ENCODE data around the gene MIX23.
"Not testable (repeated sequence)": the region's sequence is repeated elsewhere in the genome, so short reads cannot be mapped to it uniquely, and the experiment has no call there.

MIX23 gene

DNA sequence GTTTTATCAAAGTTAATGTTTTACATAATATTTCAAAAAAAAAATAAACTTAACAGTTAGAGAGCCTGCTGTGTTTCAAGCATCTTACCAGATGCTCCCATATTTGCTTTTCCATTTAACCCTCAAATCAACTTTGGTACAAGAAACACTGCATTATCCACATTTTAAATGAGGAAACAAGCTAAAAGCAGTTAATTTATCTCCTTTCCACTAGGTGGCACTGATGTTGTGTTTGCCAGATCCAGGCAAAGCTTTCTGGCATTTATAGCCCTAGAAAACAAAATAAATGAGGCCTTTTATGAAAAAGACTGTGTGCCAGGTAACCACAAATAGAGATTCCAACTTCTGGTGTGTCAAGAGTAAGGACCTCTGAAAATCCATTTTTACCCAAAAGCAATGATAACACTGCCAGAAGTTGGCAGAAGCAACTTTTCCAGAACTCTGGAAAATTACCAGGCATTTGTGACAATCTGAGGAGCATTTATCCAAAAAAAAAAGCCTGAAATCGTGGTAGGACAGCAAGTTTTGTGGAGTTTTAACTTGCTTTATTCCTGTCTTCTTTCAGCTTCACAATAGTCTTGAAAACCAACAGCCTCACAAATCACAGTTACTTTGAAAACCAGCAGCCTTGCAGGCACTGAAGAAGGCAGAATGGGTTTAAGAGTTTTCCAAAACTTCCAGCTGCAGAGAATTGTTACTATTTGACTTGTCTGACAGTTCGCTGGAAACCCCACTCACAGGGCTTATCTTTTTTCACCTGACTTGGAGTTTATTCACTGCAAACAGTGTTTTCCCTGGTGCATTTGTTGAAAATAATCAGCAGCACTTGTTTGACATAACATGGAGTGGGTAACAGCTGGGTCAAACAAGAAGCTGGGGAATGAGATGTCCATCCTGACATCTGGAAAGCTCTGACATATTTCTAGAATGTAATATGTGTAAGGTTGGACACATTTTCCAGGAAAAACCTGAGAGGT is 10.1 kb upstream of the MIX23 start:
- peak; percentile 39 for DNase-seq (ENCODE audit: low spot score)

- DNase-seq (ENCODE audit: low spot score): no peak
These were observed 8.8 kb upstream of the MIX23 start for GRCh38 chr3:122391681-122392446.

- no peak for DNase-seq (ENCODE audit: low spot score)
These were observed 7.6 kb upstream of the MIX23 start for GRCh38 chr3:122390665-122391064.

DNA sequence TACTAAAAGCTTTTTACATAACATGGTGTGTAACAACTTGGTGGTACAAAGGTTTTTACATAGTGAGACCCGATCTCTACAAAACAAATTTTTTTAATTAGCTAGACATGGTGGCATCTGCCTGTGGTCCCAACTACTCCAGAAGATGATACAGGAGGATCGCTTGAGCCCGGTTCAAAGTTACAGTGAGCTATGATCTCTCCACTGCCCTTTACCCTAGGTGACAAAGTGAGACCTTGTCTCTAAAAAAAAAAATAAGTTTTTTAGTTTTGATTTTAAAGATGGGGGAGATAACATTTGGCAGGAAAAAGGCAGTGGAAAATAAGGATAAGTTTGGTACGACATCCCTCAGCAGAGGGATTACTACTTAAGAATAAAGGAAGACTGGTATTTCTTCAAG is 6.9 kb upstream of the MIX23 start:
- DNase-seq (ENCODE audit: low spot score): no peak

DNA sequence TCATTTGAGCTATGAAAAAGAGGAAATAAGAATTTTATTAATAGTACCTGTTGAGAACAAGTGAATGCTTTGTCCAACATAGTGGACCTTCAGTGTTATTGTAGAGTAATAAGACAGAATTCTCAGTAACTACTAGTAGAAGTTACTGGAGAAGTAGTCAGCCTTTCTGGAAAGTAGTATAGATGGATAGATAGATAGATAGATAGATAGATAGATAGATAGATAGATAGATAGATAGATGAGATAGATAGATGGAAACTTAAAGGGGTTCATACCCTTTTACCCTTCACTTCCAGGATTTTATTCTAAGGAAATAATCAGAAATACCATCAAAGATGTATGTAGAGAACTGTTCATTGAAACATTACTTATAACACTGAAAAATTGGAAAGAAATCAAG is 6.2 kb upstream of the MIX23 start:
- DNase-seq (ENCODE audit: low spot score): no peak

DNA sequence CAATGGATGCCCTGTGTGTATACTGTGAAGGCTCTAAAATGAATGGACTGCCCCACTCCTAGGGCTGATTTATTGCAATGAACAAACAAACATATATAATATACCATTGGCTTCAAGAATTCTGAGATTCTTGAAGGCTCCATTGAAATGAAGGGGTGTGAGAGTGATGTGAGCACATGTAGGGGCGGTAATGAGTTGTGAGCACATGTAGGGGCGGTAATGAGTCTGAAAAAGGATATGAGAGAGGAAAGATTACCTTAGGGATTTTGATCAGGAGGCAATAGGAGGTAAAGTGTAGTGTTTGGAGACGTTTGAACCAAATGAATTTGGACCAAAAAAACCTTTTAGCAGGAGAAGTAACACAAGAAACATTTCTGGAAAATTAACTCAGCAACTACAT is 4.7 kb upstream of the MIX23 start:
- DNase-seq (ENCODE audit: low spot score): no peak

DNA sequence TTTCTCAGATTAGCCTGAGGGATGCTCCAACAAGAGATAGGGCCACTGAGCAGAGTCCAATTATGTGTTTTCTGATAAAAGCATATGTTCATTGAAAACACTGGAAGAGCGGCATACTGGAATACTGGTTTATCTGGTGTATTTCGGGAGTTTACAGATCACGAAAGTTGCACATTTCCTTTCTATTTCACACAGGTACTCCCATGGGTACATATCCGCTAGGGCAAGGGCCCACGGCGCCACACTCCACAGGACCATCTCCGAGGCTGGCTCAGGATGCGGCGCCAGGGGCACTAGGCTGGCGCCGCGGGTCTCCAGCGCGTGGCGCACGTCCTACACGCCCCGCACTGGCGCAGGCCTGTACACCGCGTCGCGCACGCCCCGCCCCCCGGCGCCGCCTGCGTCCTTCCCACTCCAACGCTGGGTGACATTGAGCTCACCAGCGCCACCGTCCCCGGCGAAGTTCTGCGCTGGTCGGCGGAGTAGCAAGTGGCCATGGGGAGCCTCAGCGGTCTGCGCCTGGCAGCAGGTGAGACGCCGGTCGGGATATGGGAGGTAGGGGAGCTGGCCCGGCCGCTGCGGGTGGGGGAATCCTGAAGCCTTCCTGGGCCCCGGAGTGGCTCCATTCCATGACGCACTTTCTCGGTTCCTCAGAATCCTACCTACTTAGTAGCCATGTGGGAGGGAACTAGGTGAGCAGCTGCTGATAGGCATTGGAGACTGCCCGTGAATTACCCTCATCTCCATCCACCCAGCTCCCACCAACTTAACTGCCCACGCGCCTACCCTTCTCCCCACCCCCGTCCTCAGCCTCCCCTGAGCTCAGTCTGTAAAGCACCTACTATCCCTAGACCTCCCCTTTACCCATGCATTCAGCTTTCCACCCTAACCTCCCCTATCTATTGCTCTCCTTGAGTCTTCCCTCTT is 1.0 kb upstream of the MIX23 start, which contains the start of gene FAM162A:
FAM162A (plus strand) TSS at position 412 of the 927 bp plus-strand sequence; CDS start at position 496, 84 bp downstream.
- DNase-seq (ENCODE audit: low spot score): peak; percentile 95

- no peak for DNase-seq (ENCODE audit: low spot score)
These were observed 5.1 kb downstream of the MIX23 start for GRCh38 chr3:122377975-122378374.

DNA sequence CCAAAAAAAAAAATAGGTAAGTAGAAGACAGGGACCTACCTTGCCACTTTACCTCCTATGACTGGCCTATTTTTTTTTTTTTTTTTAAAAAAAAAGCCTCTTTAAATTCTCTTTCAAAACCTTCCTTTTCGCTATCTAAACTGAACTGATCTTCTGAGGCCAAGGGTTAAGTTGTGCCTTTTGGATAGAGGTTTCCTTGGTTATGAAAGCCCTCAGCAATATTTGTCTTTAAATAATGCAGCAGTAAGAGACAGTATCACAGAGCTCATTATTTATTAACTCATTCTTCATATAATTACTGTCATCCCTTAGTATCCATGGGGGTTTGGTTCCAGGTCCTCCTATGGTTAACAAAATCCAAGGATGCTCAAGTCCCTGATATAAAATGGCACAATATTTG is 9.0 kb downstream of the MIX23 start:
- DNase-seq (ENCODE audit: low spot score): no peak

GRCh38 chr3:122366379-122366749 is 16.7 kb downstream of the MIX23 start:
- no peak for DNase-seq (ENCODE audit: low spot score)

- not testable (repeated sequence) for DNase-seq (ENCODE audit: low spot score)
These were observed 17.3 kb downstream of the MIX23 start for GRCh38 chr3:122365582-122366378.

DNA sequence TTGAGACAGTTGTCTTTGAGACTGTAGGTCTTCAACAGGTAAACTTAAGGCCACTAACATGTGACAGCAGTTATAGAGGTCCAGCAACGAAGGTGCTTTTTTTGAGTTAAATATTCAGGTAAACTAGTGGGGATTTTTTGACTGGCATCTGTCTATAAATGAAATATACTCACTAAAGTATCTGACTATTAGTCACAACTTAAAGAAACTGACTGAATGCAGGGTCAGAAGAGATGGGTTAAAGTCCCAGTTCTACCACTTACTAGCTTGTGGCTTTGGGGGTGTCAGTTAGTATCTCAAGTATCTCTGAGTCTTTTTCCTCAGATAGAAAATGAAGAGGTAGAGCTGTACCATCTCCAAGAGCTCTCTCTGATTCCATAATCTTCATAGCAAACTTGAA is 18.0 kb downstream of the MIX23 start:
- no peak for DNase-seq (ENCODE audit: low spot score)

- no peak for DNase-seq (ENCODE audit: low spot score)
These were observed 18.5 kb downstream of the MIX23 start for GRCh38 chr3:122364490-122364889.

- no peak for DNase-seq (ENCODE audit: low spot score)
These were observed 21.0 kb downstream of the MIX23 start for GRCh38 chr3:122362026-122362425.

DNA sequence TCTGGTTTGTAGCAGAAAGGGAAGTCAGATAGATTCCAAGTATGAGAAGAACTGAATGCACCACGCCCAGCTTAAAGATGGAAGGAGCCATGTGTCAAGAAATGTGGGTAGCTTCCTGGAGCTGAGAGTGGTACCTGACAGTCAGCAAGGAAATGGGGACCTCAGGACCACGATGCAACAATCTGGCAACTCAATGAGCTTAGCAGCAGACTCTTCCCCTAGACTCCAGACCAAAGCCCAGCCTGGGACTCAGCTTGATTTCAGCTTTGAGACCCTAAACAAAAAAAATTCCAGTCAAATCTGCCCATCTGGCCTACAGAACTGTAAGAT is 24.4 kb downstream of the MIX23 start:
- no peak for DNase-seq (ENCODE audit: low spot score)

GRCh38 chr3:122357828-122358702 is 25.0 kb downstream of the MIX23 start:
- DNase-seq (ENCODE audit: low spot score): peak; percentile 90

DNA sequence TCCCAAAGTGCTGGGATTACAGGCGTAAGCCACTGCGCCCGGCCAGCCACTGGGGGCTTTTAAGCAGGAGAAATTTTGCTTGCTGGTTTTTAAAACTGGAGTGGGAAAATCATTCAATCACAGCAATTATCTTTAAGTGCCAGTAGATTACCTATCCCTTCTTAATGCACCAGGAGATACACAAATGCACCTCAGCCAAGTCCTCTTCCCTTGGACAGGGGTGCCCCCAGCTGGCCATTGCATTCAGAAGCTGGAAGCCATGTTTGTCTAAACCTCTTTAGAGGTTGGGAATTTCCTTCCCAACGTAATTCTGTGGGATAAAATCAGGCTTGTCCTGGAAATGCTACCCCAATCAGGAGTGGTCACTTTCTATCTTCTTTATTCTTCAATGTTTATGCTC is 26.6 kb downstream of the MIX23 start:
- peak; percentile 70 for DNase-seq (ENCODE audit: low spot score)

DNA sequence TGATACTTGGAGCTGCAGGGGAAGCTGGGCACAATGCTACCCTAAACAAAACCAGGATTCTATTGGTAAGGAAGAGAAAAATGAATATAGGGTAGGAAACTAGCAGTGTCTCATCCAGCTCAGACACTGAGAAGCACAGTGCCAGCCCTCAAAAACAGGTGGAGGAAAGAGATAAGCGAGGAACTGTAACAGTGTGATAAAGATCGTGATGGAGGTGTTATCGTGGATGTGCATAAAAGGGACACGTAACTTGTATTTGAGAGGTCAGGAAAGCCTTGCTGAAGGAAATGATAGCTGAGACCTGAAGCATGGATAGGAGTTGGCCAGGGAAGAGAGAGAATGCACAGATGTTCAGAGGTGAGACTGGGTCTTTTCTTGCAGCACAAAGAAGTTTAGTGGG is 27.4 kb downstream of the MIX23 start:
- peak; percentile 32 for DNase-seq (ENCODE audit: low spot score)

DNA sequence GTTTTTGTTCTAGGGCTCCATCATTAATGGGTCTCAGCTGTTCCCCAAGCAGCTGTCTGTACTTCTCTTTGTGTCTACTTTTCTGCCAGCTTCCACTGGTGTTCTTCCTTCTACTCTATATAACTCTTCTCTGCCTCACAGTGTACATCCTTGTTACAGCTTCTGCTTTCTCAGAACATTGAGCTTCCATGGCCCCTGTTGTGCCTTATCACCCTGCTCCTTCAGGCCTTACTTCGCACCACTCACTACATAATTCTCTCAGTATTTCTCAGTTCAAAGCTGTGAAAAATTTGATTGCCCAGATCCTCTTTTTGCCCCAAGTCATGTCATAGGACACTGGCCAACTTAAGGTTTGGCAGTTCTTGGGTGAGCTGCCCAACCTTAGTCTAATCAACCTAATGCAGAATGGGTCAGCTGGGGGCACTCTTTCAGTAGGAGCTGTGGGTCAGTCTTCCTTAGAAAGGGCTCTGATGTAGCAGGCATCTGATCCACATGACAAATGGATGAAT is 29.1 kb downstream of the MIX23 start:
- no peak for DNase-seq (ENCODE audit: low spot score)

DNA sequence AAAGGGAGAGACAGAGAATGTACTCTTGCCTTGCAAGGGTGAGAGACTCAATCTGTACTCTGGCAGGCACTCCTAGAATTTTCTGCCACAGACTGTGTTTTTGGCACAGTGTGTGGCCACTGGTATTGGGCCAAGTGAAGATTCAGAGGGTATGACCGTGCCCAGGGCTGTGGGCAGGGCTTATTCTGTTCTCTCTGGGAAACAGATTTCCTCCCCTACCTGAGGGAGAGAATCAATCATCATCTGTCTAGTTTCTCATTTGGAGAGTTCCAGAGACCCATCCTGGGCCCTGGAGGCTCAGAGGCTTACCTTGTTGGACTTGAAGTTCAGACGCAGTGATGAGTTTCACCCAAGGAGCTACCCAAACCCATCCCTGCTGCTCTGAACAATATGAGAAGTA is 29.8 kb downstream of the MIX23 start:
- DNase-seq (ENCODE audit: low spot score): no peak

All from SK-N-DZ (cell line).